HG02623 (cell line): ENCODE measurements around the gene UNC45A.

Experiments used
- ATAC-seq: cut with Tn5 transposase; IDR thresholded peaks from one replicate; pipeline ENCODE4 v1.9.1; 2021; ENCODE audit warnings: moderate library complexity; ENCODE audit not compliant: unreplicated experiment

Gene UNC45A

DNA sequence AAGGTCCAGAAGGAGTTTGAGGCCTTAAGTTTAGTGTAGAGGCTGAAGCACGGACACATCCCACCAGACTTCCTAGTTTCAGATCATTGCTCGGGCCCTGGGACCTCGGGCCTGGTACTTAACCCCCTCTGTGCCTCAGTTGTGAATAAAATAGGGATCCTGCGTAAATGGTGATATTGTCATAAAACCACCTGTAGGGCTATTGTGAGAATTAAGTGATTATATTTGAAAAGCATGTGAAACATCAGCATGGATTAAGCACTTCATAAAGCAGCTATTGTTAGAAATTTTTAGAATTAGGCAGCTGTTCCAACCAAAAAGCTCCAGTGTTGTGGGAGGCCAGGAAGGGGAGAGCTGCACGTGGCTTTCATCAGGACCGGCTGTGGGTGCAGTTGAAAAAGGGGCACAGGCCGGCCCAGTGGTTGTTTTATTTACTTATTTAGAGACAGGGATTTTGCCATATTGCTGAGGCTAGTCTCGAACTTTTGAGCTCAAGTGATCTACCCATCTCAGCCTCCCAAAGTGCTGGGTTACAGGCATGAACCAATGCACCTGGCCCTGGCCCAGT is 24.0 kb downstream of the UNC45A start:
- no peak for ATAC-seq

DNA sequence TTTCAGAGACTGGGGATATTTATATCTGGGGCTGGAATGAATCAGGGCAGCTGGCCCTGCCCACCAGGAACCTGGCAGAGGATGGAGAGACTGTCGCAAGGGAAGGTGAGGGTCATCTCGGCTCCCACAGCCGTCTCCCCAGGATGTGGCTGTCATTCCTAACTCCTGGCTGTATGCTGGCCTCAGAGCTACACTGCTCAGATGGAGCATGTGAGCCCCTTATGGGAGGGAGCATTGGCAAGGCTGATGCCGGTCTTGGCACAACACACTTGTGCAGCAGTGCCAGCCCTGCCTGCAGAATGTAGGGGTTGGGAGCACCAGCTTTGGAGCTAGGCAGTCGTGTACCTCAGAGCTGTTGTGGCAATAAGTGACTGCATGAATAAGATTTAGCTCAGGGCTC is 24.8 kb downstream of the UNC45A start:
- ATAC-seq: no peak

DNA sequence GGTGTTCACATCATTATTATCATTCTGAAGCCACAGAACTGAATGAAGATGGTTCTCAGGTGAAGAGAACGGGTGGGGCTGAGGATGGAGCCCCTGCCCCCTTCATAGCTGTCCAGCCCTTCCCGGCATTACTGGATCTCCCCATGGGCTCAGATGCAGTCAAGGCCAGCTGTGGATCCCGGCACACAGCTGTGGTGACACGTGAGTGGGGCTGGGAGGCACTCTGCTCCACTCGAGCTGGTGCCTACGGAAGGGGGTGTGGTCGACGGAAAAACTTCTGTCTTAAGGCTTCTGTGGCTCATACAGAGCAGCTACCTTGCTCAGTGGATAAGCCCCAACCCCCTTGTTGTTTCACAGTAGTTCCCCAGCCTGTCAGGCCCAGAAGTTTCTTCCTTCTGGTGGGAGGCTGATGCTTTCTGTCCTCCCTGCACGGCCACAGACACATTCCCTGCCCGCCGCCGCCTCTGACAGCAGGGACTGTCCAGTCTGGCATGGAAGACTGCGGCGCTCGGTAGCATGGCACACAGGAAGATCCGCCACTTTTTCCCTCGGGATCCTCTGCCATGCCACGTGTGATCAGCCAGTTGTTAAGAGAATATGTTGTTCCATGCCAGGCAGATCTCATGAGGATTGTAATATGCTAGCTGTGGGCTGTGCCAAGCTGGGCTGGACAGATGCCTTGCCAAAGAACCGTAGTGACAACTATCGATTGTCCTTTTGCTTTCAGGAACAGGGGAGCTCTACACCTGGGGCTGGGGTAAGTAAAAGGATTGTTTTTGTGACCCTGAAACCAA is 25.4 kb downstream of the UNC45A start:
- no peak for ATAC-seq

DNA sequence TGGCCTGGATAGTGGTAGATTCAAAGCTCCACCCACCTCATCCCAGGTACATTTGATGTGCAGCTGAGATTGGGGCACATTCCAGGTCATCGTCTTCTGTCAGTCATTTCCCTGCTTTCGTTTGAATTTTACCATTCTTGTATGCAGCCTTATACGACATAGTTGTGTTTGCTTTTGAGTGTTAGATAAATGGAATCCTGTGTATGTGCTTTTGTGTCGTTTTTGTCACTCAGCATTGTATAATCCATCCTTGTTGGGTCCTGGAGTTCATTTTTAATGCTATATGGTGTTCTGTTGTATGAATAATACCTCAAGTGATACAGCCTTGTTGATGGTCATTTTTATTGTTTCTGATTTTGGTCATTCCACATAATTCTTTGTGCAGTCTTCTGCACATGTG is 26.9 kb downstream of the UNC45A start:
- ATAC-seq: no peak

DNA sequence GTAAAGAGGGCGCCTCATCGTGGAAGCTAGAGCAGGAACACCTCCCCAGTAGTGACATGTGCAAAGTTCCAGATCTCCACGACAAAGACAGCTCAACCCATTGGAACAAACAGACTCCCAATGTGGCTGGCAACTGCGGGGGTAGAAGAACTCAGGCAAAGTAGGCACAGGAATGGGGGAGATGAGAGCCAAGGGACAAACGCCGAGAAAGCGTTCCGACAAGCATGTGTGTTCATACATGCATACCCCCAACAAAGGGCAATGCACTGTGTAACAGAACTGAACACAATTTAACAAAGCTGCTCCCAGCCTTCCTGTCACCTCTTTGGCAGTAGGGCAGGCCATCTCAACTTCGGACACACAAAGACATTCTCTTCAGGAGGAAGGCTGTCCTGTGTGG is 31.2 kb downstream of the UNC45A start:
- no peak for ATAC-seq

DNA sequence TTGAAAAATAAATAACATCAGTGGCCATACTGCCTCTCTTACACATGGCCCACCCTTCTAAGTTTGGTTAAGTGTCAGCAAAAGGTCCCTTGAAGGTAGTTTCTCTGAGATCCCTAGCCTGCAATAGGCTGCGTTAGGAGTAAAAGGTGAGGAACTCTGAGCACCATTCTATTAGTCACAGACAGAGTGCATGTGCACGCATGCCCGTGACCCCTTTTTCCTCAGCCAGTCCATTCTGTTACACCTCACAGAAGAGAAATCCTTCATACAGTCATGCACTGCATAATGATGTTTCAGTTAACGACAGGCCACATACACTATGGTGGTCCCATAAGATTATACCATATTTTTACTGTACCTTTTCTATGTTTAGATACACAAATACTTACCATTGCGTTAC is 32.1 kb downstream of the UNC45A start:
- ATAC-seq: no peak

DNA sequence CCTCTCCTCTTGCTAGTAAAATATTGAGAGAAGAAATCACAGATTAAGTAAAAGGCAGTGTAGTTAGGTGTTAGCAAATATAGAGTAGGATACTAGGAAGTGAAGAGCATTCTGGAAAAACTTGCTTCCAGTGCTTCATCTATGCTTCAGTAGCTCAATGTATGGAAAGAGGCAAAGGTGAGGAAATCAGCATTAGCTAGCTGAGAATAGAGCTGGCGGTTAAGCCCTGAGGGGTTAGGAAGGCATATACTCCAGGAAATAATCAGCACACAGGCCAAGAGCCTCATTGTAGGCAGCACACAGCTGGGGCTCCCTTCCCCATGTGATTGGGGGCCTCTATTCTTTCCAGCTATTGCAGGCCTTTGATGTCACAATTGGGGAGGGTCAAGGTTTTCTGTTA is 33.3 kb downstream of the UNC45A start:
- ATAC-seq: no peak

DNA sequence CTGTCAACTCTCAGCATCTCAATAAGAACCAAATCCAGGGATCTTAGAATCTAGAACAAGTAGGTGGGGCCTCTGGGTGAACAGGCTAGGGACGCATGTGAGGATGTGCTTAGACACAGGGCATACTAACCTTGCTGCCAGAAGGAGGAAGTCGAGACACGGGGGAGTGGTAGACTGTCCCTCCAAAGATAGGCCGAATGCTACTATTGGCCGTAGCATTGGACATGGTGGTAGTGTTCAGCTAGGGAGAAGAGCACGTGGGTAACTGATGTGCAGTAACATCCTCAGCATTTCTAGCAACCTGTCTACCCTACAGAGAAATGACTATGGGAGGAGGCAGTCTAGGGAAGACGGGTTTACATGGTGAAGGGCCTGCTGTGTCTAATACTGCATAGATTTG is 35.2 kb downstream of the UNC45A start:
- no peak for ATAC-seq

DNA sequence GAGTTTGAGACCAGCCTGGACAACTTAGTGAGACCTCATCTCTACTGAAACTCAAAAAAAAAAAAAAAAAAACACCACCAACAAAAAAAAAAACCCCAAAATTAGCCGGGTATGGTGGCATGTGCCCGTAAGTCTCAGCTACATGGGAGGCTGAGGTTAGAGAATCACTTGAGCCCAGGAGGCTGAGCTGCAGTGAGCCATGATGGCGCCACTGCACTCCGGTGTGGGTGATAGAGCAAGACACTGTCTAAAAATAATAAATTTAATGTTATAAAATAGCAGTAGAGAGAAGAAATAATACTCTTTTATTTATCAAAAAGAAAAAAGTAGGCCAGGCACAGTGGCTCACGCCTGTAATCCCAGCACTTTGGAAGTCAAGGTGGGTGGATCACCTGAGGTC is 37.0 kb downstream of the UNC45A start:
- no peak for ATAC-seq

DNA sequence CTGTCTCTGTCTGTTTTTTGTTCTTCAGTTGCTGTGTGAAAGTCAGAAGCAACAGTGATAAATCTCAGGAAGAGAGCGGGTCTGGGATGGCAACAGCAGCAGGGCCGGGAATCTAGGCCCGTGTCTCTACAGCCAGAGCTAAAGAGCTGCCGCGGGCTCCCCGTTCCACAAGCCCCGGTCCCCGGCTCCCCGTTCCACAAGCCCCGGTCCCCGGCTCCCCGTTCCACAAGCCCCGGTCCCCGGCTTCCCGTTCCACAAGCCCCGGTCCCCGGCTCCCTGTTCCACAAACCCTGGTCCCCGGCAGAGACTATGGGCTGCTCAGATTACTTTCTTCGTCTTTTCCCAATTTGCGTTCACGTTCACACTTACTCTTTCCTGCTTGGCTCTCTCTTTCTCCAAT is 39.1 kb downstream of the UNC45A start:
- no peak for ATAC-seq

DNA sequence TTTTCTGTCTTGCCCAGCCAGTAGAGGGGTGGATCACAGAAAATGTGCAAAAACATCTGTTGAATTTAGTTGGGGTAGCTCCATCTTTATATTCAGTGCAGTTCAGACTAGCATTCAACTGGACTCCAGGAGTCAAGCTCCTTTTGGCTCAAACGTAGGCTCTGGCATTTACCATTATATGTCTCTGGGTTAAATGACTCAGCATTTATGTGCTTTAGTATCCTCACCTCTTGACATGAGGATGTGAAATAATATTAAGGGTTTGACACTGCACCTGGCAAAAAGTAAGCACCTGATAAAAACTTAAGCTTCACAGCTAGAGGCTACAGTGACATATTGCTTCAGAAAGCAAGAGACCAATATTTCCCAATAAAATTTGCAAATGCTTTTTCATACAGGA is 44.5 kb downstream of the UNC45A start:
- no peak for ATAC-seq

DNA sequence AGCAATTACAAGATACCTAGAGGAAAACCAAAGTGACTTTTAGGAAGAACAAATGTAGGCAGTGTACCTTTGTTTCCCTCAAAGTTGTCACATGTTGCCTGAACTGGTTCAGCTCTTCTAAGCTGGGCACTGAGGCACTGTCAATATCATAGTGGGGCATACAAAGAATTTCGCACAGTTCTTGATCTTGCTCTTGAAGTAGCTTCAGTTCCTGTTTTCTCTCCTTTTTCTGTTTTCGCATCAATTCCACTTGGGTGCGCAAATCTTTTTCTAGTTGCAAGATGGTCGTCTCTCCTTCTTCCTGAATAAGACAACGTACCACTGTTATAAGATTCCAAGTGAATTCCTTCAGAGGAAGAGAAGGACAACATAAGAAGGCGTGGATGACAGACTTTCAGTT is 46.6 kb downstream of the UNC45A start:
- ATAC-seq: peak; percentile 86

DNA sequence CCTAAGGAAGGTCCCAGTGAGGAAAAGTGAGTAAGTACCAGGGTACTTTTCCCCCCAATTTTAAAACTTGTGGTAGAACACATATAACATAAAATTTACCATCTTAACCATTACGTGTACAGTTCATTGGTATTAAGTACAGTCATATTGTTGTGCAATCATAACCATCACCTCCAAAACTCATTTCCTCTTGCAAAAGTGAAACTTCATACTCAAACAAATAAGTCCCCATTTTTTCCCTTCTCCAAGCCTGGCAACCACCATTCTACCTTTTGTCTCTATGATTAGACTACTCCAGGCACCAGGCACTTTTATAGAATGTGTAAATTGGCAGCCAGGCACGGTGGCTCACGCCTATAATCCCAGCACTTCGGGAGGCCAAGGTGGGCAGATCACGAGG is 47.0 kb downstream of the UNC45A start:
- ATAC-seq: no peak

DNA sequence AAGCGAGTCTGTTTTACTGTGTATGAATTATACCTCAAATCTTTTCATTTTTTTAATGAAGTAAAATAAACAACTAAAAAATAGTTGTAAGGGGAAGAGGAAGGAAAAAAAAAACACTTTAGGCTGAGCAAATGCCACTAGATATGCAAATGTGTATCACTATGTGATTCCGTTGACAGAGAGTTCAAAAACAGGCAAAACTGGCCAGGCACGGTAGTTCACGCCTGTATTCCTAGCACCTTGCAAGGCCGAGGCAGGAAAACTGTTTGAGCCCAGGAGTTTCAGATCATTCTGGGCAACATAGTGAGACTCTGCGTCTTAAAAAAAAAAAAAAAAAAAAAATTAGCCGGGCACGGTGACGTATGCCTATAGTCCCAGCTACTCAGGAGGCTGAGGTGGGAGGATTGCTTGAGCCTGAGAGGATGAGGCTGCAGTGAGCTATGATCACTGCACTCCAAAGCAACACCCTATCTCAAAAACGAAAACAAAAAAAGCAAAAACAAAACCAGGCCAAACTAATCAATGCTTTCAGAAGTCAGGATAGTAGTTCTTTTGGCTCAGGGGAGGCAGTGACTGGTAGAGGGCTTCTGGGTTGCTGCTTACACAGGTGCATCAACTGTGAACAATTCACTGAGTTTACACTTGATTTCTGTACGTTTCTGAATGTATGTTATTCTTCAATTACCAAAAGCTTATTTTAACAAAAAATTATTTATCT is 51.9 kb downstream of the UNC45A start:
- peak; percentile 56 for ATAC-seq

DNA sequence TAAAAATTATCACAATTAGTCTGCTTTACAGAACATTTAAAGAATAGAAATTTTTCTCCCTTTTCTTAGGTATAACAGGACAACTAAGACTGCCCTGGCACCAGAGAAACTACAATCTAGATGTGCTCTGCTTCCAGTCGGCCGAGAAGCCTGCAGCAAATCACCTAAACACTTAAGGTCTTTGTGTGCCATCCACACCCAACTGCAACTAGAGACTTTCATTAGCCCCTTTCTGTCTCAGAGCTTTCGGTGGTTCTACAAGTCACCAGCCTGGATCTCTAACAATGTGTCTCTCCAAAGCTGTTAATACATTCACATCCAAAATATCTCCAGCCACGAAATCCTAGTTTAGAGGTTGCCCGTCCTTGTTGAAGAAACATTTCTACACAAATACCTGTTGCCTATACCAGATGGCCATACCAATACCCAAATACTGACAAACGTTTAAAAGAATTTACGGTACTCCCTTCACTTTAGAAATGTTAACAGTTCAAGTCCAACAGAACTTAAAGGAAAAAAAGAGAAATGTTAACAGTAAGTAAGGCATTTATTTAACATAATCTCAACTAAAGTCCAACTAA is 52.6 kb downstream of the UNC45A start:
- ATAC-seq: no peak

DNA sequence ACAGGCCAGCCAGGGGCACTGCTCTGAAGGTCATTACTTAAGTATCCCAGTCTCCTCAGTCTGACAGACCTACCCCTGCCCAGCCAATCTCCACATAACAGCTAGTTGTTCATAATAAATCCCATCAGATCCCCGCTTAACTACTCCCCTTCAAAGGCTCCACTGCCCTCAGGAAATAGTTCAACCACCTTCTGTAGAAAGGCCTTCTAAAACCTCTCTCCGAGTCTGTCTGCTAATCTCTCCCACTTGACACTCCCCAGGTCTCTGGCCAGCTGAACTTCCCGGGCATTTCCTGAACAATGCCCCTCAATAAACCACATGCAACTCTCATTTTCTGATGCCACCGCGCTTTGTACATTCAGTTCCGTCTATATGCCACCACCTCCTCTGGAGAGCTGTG is 53.2 kb downstream of the UNC45A start:
- no peak for ATAC-seq

DNA sequence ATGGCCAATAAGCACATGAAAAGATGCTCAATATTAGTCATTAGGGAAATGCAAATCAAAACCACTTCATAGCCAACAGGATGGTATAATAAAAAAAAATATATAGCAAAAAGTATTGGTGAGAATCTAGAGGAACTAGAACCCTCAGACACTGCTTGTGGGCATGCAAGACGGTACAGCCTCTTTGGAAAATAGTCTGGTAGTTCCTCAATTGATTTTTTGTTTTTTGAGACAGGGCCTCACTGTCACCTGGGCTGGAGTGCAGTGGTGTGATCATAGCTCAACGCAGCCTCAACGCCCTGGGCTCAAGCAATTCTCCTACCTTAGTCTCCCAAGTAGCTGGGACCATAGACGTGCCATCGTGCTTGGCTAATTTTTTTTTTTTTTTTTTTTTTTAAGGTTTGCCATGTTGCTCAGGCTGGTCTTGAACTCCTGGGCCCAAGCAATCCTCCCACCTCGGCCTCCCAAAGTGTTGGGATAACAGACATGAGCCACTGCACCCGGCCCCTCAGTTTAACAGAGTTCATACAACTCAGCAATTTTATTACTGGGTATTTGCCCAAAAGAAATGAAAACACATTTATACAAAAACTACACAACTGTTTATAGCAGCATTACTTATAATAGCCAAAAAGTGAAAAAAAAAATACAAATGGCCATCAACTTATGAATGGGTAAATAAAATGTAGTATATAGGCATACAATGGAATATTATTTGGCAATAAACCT is 54.1 kb downstream of the UNC45A start:
- ATAC-seq: no peak

DNA sequence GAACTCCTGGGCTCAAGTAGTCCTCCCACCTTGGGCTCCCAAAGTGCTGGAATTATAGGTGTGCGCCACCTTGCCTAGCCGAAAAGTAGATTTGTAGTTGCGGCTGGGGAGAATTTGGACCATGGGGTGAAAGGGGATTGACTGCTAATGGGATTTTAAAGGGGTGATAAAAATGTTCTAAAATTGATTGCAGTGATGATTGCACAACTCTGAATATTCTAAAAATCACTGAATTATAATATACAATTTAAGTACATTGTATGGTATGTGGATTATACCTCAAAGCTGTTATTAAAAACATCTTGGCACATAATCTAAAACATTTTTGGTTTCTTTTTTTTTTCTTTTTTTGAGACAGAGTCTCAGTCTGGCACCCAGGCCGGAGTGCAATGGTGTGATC is 55.4 kb downstream of the UNC45A start:
- ATAC-seq: no peak

DNA sequence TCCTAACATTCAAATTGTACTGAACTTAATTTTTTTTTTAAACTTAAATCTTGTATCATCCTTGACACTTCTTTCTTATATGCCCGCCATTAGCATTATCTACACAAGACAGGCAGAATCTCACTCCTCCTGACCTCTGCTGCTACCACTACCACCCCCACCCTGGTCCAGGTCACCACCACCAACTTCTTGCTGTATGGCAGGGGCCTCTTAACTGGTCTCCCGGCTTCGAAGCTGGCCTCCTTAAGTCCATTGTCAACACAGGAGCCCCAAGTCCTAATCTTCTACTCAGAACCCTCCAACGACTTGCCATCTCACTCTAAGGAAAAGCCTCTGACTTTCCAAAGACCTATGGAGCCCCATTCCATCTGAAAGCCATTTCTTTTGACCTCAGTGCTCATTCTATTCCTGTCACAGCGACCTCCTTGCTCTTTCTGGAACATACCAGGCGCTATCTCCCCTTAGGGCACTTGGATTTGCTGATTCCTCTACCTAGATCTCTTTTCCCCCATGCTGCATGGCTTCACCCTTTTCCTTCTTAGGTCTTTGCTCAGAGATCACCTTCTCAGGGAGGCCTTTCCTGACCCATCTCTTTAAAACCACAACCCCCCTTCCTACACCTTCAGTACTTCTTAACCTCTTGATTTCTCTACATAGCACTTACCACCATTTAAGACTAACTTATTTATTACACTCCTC is 56.7 kb downstream of the UNC45A start:
- no peak for ATAC-seq

DNA sequence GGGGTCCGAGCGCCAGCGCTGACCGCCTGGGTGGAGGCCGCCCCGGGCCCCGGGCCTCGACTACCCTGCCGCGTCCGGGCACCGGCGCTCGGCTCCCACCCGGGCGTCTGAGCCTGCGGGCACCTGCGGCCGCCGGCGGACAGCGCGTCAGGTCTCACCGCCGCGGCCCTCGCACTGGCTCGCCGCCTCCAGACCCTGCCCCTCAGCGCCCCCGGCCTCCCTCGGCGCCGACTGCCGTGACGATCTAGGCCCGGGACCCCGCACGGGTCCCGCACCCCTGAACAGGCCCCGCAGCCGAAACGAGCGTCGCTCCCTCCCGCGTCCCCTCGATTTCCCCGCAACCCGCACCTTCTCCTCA is 59.0 kb downstream of the UNC45A start:
- peak; percentile 8 for ATAC-seq
